H1 (cell line): Measurements from ENCODE around the gene RPS6KA2. TPM values are rescaled to one million over a fixed set of nuclear protein-coding genes. Genes with fewer than 3 reads are reported as not detected.

Experiments
- CTCF ChIA-PET: fragments of 300-600 bp; sonication (Branson Sonifier 250); formaldehyde crosslinking; loops from one replicate; lab custom pipeline; 2021; ENCODE audit not compliant: partially characterized antibody; lab: Charles Lee
- POLR2A ChIA-PET: fragments of 300-600 bp; sonication (Branson Sonifier 250); formaldehyde crosslinking; loops from one replicate; lab custom pipeline; 2021; ENCODE audit warnings: inconsistent platforms; ENCODE audit not compliant: partially characterized antibody; lab: Charles Lee
- DNase-seq, 2 experiments: peaks; one replicate each; pipeline versions ENCODE4 v3.0.0 to v3.0.0-alpha.2; 2010 to 2022; ENCODE audit warnings: low spot score in 2 of 2, low read depth in 1 of 2, mixed read lengths in 1 of 2
- FAIRE-seq: peaks from 2 replicates; lab custom pipeline; 2011; peaks lifted over from hg19 to GRCh38; lab: Jason Lieb, UNC
- H2AFZ ChIP-seq: 2 replicates; pipeline ENCODE4 v1.8.1; 2012; ENCODE audit warnings: low read length, inconsistent platforms
- H2AK5ac ChIP-seq: 2 replicates; pipeline ENCODE4 v1.6.1; 2013; ENCODE audit warnings: low read depth, low read length
- H2BK120ac ChIP-seq: replicated peaks from 2 replicates; pipeline ENCODE3; 2013; ENCODE audit warnings: low read depth, low read length, inconsistent platforms
- H2BK12ac ChIP-seq: 2 replicates; pipeline ENCODE4 v1.6.1; 2013; ENCODE audit warnings: low read depth, low read length
- H2BK15ac ChIP-seq: 2 replicates; pipeline ENCODE4 v1.6.1; 2013; ENCODE audit warnings: low read length
- H2BK20ac ChIP-seq: 2 replicates; pipeline ENCODE4 v1.6.1; 2013; ENCODE audit warnings: low read length
- H2BK5ac ChIP-seq: 2 replicates; pipeline ENCODE4 v1.6.1; 2013; ENCODE audit warnings: low read depth, low read length
- H3K14ac ChIP-seq: 2 replicates; pipeline ENCODE4 v1.6.1; 2013; ENCODE audit warnings: inconsistent platforms; ENCODE audit not compliant: insufficient read length
- H3K18ac ChIP-seq: 2 replicates; pipeline ENCODE4 v1.6.1; 2013; ENCODE audit warnings: low read length; ENCODE audit errors: extremely low read depth
- H3K23ac ChIP-seq: 2 replicates; pipeline ENCODE4 v1.6.1; 2013; ENCODE audit warnings: inconsistent platforms; ENCODE audit not compliant: insufficient read length
- H3K23me2 ChIP-seq: 2 replicates; pipeline ENCODE4 v1.6.1; 2013; ENCODE audit warnings: low read depth, low read length
- H3K27ac ChIP-seq: 2 replicates; pipeline ENCODE4 v1.6.1; 2011; ENCODE audit warnings: low read depth, low read length, inconsistent platforms
- H3K27me3 ChIP-seq, 4 experiments: replicated peaks in 1 of 4; 1 replicate in 1 of 4; 2 replicates in 3 of 4; pipeline versions ENCODE4 v1.6.1 to v1.8.1; 2011 to 2013; ENCODE audit warnings: low read length in 3 of 4, mild to moderate bottlenecking in 3 of 4, inconsistent platforms in 2 of 4, mixed read lengths in 2 of 4, moderate library complexity in 1 of 4; ENCODE audit not compliant: control insufficient read depth in 3 of 4, insufficient read depth in 3 of 4; ENCODE audit errors: extremely low read depth in 1 of 4
- H3K36me3 ChIP-seq, 4 experiments: 2 replicates each; pipeline versions ENCODE4 v1.6.1 to v1.8.1; 2011 to 2013; ENCODE audit warnings: mild to moderate bottlenecking in 4 of 4, low read length in 3 of 4, moderate library complexity in 2 of 4, control low read depth in 1 of 4, inconsistent platforms in 1 of 4; ENCODE audit not compliant: insufficient read depth in 4 of 4, control insufficient read depth in 2 of 4
- H3K4ac ChIP-seq: replicated peaks from 2 replicates; pipeline ENCODE3; 2013; ENCODE audit warnings: low read length, low read depth, mixed read lengths, inconsistent platforms; ENCODE audit not compliant: insufficient read length
- H3K4me1 ChIP-seq, 4 experiments: replicated peaks in 1 of 4; 1 replicate in 1 of 4; 2 replicates in 3 of 4; pipeline versions ENCODE4 v1.6.1 to v1.8.1; 2011 to 2013; ENCODE audit warnings: low read length in 3 of 4, inconsistent platforms in 2 of 4, mixed read lengths in 1 of 4; ENCODE audit not compliant: insufficient read depth in 4 of 4, control insufficient read depth in 3 of 4
- H3K4me2 ChIP-seq, 2 experiments: 2 replicates each; pipeline versions ENCODE4 v1.6.1 to v1.8.1; 2011 to 2013; ENCODE audit warnings: low read depth in 2 of 2, low read length in 2 of 2, control low read depth in 1 of 2, inconsistent platforms in 1 of 2, mild to moderate bottlenecking in 1 of 2; ENCODE audit not compliant: insufficient read depth in 1 of 2
- H3K4me3 ChIP-seq, 4 experiments: fragments of 200-600, 300-600 bp in 1 of 4; sonication (generic), shearing (Covaris generic), sonication (Bioruptor Twin) in 1 of 4; 2 replicates each; pipeline versions ENCODE4 v1.5.1 to v1.8.1; 2011 to 2016; ENCODE audit warnings: low read length in 4 of 4, low read depth in 3 of 4, control low read depth in 2 of 4, inconsistent platforms in 2 of 4, mild to moderate bottlenecking in 2 of 4, mixed read lengths in 1 of 4, moderate library complexity in 1 of 4; ENCODE audit not compliant: insufficient read depth in 2 of 4; ENCODE audit errors: extremely low read depth in 1 of 4
- H3K56ac ChIP-seq: replicated peaks from 2 replicates; pipeline ENCODE3; 2013; ENCODE audit warnings: low read depth, mild to moderate bottlenecking, mixed read lengths, low read length, inconsistent platforms; ENCODE audit not compliant: insufficient read length
- H3K79me1 ChIP-seq: 2 replicates; pipeline ENCODE4 v1.6.1; 2013; ENCODE audit warnings: low read depth, low read length, control low read depth
- H3K79me2 ChIP-seq, 2 experiments: 2 replicates each; pipeline versions ENCODE4 v1.6.1 to v1.8.1; 2012 to 2013; ENCODE audit warnings: low read length in 2 of 2, mild to moderate bottlenecking in 2 of 2, inconsistent platforms in 1 of 2; ENCODE audit not compliant: insufficient read depth in 2 of 2, control insufficient read depth in 1 of 2
- H3K9ac ChIP-seq, 4 experiments: replicated peaks in 1 of 4; 1 replicate in 1 of 4; 2 replicates in 3 of 4; pipeline versions ENCODE4 v1.6.1 to v1.8.1; 2011 to 2013; ENCODE audit warnings: low read depth in 3 of 4, low read length in 3 of 4, control low read depth in 2 of 4, mild to moderate bottlenecking in 2 of 4, moderate library complexity in 2 of 4, inconsistent platforms in 1 of 4; ENCODE audit errors: extremely low read depth in 1 of 4
- H3K9me3 ChIP-seq, 2 experiments: 2 replicates each; pipeline versions ENCODE4 v1.6.1 to v1.8.1; 2012 to 2013; ENCODE audit warnings: mild to moderate bottlenecking in 2 of 2, moderate library complexity in 2 of 2, control low read depth in 1 of 2, inconsistent platforms in 1 of 2, low read depth in 1 of 2, low read length in 1 of 2, mixed read lengths in 1 of 2; ENCODE audit not compliant: insufficient read depth in 2 of 2
- H4K20me1 ChIP-seq, 2 experiments: replicated peaks in 1 of 2; 2 replicates each; pipeline versions ENCODE3 to v1.8.1; 2011 to 2013; ENCODE audit warnings: inconsistent platforms in 2 of 2, low read length in 2 of 2, mild to moderate bottlenecking in 1 of 2; ENCODE audit not compliant: insufficient read depth in 2 of 2, control insufficient read depth in 1 of 2
- H4K5ac ChIP-seq: 2 replicates; pipeline ENCODE4 v1.6.1; 2013; ENCODE audit warnings: low read length, low read depth, mixed read lengths, inconsistent platforms; ENCODE audit not compliant: insufficient read length
- H4K8ac ChIP-seq: 2 replicates; pipeline ENCODE4 v1.8.0; 2013; ENCODE audit warnings: mild to moderate bottlenecking, moderate library complexity, low read length, inconsistent platforms; ENCODE audit not compliant: insufficient read depth; ENCODE audit errors: extremely low read depth
- H4K91ac ChIP-seq: replicated peaks from 2 replicates; pipeline ENCODE3; 2013; ENCODE audit warnings: low read length, mixed read lengths, inconsistent platforms; ENCODE audit not compliant: insufficient read length
- CBX8 ChIP-seq: fragments of 300-800, 300-1000 bp; sonication (generic); IDR thresholded peaks from 2 replicates; pipeline ENCODE4 v1.7.1; 2016; ENCODE audit warnings: low read depth, low read length, borderline replicate concordance
- SP1 ChIP-seq: IDR thresholded peaks from 2 replicates; pipeline ENCODE4 v1.6.1; 2011; ENCODE audit warnings: low read depth, low read length
- SP2 ChIP-seq: IDR thresholded peaks from 2 replicates; pipeline ENCODE4 v1.6.1; 2012; ENCODE audit warnings: mild to moderate bottlenecking, low read length, inconsistent platforms
- TBP ChIP-seq: IDR thresholded peaks from 2 replicates; pipeline ENCODE4 v1.6.1; 2011; ENCODE audit warnings: low read depth, low read length, improper control_type of control experiment
- WGBS, 2 experiments: shearing (Covaris generic) in 1 of 2; methylation state at CpG; one replicate each; pipeline versions ENCODE4 v1.1.6 to v1.1.7; 2013 to 2015; ENCODE audit warnings: low lambda C conversion rate in 2 of 2, mixed read lengths in 2 of 2, inconsistent platforms in 1 of 2, low coverage in 1 of 2, missing lambda C conversion rate in 1 of 2; ENCODE audit not compliant: insufficient replicate concordance in 2 of 2, insufficient coverage in 1 of 2, insufficient read length in 1 of 2; ENCODE audit errors: extremely low coverage in 1 of 2, missing lambda C conversion rate in 1 of 2; 5-methylcytosine and 5-hydroxymethylcytosine counted together
- polyA plus RNA-seq, 7 experiments: library from polyadenylated mRNA; depleted of rRNA in 3 of 7; stranded (reverse) in 5 of 7; unstranded in 2 of 7; fragments of >200 nt in 5 of 7; fragments of 200-250 nt in 2 of 7; gene quantifications; 1 replicate in 5 of 7; 2 replicates in 1 of 7; 4 replicates in 1 of 7; pipeline versions ENCODE4 v1.2.1 to v1.2.3, GENCODE V29; 2011 to 2013; ENCODE audit warnings: missing spikeins in 2 of 7, mixed read lengths in 2 of 7
- total RNA-seq: library from RNA; stranded (reverse); fragmentation: NEBNext Ultra II Directional; extraction: Animal tissue kit (Norgen Biotek cat#: 25700); gene quantifications from 2 replicates; pipeline ENCODE4 v1.2.1, GENCODE V29; 2021

Gene RPS6KA2
- total and polyA plus RNA-seq, 2 of the 8 experiments (the other 6 are each of a cell fraction or from before 2014, with no cell fraction given), result 8.8 to 25.7 TPM

GRCh38 chr6:166387642-166388289 is 239.3 kb downstream of the RPS6KA2 start:
- Histone ChIP-seq H3K4me1 (no peaks in the 10 kb centered on the region; a peak in 1 of 7 replicates), H3K27ac (no peak overlapping the region), H3K36me3 (no peaks in the 10 kb centered on the region), H3K4me3 (no peak overlapping the region), H2BK5ac (no peak overlapping the region), H3K9ac (no peak overlapping the region; a peak in 1 of 7 replicates), H3K4me2 (no peak overlapping the region), H2BK15ac (no peak overlapping the region), H2AFZ (no peak overlapping the region), H3K9me3 (no peaks in the 10 kb centered on the region), H3K56ac (no peak overlapping the region), H4K91ac (no peak overlapping the region), H4K8ac (no peak overlapping the region), H3K23ac (no peak overlapping the region), H2BK20ac (no peak overlapping the region), H3K14ac (no peak overlapping the region), H2BK120ac (no peak overlapping the region), H3K4ac (no peak overlapping the region), H4K20me1 (no peaks in the 10 kb centered on the region), H3K18ac (no peak overlapping the region), H3K27me3 (no peaks in the 10 kb centered on the region; a peak in 1 of 7 replicates), H3K79me1 (no peaks in the 10 kb centered on the region), H2BK12ac (no peak overlapping the region), H2AK5ac (no peak overlapping the region), H4K5ac (no peak overlapping the region), H3K79me2 (no peaks in the 10 kb centered on the region), H3K23me2 (peaks cover 2% of the 10 kb centered on the region; the same call in 1 of the 2 replicates)
- no peak for DNase-seq
- ChIA-PET POLR2A (interaction anchor here (1.0 to 1.7 kb wide), 3 partner anchors 51 to 79 kb away, joined by 3 to 4 read pairs (median 3); no protein-coding TSS in a partner anchor), CTCF (interaction anchor here (0.8 to 2.5 kb wide), 5 partner anchors 11 to 74 kb away, joined by 3 to 13 read pairs (median 4); no protein-coding TSS in a partner anchor)
- WGBS, 2 experiments, result 89% methylated on average over 5 of the region's 5 CpGs; no CpG with 5 or more reads in 1 of the 2 experiments
- no peak for FAIRE-seq
- TF ChIP-seq TBP, result no peak
- TF ChIP-seq CBX8, result no peak
- no peak for TF ChIP-seq SP1
- no peak for TF ChIP-seq SP2
